Stimulated activated CD8-positive, alpha-beta memory T cell treated with anti-CD3 and anti-CD28 coated beads, Interleukin-4, amount 100 ng/mL, for 4 hours (primary cell): ENCODE results near the gene KIF5B.
A peak's percentile ranks its signal among the peaks of the same experiment; 100 is the strongest.
"Not testable (repeated sequence)": the region's sequence is repeated elsewhere in the genome, so short reads cannot be mapped to it uniquely, and the experiment has no call there.

ENCODE experiments used
- DNase-seq, 2 donors: peaks; one replicate each; pipeline ENCODE4 v3.0.0-alpha.2; 2020; ENCODE audit warnings: low read depth in 2 of 2, low spot score in 1 of 2

KIF5B gene

DNA sequence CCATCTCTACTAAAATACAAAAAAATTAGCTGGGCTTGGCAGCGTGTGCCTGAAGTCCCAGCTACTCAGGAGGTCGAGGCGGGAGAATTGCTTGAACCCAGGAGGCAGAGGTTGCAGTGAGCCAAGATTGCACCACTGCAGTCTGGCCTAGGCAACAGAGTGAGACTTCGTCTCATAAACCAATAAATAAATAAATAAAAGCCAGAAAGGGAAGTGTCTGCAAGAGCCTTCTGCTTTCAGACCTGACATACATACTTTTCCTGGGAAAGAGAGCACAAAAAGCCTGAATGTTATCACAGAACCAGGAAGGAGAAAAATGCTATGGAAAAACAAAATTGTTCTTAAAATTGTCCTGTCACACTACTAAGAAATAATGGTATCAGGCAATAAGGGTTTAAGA, 4.1 kb upstream of the KIF5B start:
- no peak for DNase-seq

DNA sequence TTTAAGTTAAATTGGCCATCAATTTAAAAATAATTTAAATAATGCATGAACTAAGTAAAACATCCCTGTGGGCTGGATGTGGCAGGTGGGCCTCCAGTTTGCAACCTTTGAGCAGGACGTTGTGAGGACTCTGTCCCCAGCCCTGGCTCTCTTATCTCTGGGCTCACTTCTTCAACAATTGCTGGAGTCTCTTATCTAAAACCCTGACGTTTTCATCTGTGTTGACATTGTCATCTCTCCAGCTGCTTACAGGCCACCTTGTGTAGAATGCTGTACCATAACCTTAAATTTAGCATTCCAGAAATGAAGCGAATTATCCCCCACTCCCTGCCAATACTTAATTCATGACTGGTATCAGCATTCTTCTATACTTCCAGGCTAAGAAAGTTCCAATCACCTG, 3.2 kb upstream of the KIF5B start:
- no peak for DNase-seq

GRCh38 chr10:32057036-32057372, 779 bp upstream of the KIF5B start:
- DNase-seq = no peak

DNA sequence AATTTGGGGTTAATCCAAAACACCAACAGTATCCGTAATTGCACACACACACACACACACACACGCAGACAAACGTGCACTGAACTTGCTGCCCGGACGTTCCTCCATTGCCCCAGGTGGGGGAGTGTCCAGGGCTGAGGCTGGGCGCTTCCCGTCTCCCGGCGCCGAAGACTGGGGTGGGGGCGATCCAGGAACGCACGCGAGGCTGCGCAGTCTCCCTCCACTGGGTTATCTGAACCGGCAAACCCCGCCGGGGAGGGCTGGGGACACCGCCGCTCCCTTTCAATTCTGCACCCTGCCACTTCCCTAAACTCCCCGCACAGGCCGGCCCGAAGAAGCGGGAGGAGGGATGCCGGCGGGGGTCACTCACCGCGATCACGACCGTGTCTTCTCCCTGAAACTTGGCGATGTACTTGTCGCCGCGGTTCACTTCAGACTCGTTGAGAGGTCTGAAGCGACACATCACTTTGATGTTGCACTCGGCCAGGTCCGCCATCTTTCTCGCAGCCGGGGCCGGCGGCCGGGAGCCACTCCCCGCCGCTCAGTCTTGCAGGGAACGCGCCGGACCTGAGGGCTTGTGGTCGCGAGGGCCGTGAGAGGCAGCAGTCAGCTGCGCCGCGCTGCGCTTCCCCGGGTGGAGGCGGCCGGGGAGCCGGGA, 618 bp downstream of the KIF5B start:
- DNase-seq = peak; percentile 33 to 34

DNA sequence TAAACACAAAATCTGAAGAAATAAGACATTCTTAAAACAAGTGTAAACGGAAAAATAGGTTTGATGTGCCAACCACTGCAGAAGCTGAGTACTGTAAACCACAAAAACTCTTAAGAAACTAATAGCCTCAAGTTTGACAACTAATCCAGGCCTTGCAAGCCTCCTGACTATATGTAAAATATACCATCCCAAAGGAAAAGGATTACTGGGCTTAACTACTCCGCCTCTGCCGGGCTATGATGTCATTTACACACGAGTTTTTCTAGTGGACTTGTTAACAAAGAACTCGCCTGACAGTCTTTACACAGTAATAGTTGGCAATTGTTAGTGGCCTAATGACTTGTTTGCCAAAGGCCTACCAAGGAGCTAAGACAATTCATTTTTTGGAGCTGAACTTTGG, 2.1 kb downstream of the KIF5B start:
- no peak for DNase-seq

DNA sequence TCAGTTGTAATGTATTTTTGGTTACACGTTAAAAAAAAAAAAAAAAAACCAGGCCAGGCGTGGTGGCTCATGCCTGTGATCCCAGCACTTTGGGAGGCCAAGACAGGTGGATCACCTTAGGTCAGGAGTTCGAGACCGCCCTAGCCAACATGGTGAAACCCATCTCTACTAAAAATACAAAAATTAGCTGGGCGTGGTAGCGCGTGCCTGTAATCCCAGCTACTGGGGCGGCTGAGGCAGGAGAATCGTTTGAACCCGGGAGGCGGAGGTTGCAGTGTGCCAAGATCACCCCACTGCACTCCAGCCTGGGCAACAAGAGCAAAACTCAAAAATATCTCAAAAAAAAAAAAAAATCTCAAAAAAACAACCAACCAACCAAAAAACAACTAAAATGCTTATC, 2.8 kb downstream of the KIF5B start:
- not testable (repeated sequence) for DNase-seq

- no peak for DNase-seq
These were observed 4.3 kb downstream of the KIF5B start for GRCh38 chr10:32051926-32052325.

- DNase-seq = no peak
These were observed 6.0 kb downstream of the KIF5B start for GRCh38 chr10:32050177-32050576.

GRCh38 chr10:32049113-32049512, 7.1 kb downstream of the KIF5B start:
- DNase-seq = no peak

GRCh38 chr10:32048282-32048681, 7.9 kb downstream of the KIF5B start:
- DNase-seq = no peak

- no peak for DNase-seq
These were observed 8.3 kb downstream of the KIF5B start for GRCh38 chr10:32047881-32048280.

DNA sequence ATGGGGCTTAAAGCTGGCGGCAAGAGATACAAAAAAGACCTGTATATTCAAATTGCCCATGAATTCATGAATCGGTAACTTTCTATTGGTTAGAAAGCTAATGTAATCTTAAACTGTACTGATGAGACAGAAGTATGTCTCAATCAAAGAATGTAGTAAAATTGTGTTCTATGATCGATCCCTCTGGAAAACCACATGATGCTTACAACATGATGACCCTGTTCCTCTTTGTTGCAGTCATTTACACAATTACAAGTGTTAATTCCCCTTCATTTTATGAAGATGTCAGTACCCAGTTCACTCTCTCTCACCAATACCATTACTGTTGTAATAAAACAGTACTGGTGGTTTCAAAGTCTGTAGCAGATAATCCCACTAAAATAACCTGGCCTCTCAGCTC, 10.1 kb downstream of the KIF5B start:
- no peak for DNase-seq

DNA sequence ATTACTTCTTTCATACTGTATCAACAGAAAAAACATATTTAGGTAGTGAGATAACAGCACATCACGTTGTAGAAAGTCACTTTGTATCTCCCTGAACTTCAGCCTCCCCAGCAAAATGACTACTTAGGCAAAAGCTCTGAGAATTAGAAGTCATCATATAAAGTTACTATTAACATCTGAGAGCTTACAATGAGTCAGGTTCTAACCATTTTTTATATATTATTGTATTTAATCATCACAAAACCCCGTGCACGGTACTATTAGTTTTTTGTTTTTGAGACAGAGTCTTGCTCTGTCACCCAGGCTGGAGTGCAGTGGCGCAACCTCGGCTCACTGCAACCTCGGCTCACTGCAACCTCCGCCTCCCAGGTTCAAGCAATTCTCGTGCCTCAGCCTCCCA, 13.5 kb downstream of the KIF5B start:
- DNase-seq = not testable (repeated sequence)

DNA sequence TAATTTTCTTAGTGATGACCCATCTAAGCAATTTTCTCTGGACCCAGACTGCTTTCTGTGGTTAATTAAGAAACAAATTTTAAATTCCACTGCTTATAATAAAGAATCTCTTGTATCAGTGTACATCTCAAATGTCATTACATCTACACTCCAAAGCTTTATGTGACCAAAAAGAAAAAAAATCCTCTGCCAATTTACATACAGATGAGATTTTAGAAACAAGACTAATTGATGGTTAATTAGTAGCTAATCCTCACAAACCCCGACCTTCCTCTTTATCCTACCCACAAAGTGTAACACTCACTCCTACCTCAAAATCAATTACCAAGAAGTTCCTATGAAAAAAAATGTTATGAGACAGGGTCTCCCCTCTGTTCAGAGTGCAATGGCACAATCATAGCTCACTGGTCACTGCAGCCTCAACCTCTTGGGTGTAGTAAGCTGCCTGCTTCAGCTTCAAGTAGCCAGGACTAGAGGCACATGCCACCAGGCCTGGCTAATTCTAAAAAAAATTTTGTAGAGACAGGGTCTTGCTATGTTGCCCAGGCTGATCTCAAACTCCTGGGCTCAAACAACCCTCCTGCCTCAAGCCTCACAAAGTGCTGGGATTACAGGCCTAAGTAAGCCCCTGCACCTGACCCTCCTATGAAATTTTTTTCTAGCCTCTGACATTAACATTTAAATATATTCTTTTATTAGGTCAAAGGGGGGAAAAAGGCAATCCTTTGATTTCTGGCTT, 14.8 kb downstream of the KIF5B start:
- DNase-seq = no peak

DNA sequence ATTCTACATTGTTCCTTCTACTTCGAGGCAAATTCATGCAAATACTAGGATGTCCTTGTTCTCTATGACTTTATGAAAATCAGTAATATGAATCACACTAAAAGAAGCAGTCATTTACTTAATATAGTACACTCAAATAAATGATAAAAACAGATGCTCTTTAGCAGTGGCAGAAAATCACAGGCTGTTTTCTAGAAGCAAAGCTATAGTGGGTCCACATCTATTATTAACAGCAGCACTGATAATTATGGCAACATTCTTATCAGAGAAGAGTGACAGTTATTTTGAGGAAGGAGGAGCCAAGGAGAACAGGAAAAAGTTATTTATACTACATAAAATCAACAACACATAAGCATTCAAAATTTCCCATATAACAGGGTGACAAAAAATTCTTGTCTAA, 16.5 kb downstream of the KIF5B start:
- DNase-seq = no peak

- no peak for DNase-seq
These were observed 17.4 kb downstream of the KIF5B start for GRCh38 chr10:32038777-32039176.

GRCh38 chr10:32036922-32037321, 19.3 kb downstream of the KIF5B start:
- no peak for DNase-seq

- no peak for DNase-seq
These were observed 21.2 kb downstream of the KIF5B start for GRCh38 chr10:32035038-32035437.

GRCh38 chr10:32033171-32033570, 23.1 kb downstream of the KIF5B start:
- no peak for DNase-seq

- no peak for DNase-seq
These were observed 24.3 kb downstream of the KIF5B start for GRCh38 chr10:32031920-32032319.

DNA sequence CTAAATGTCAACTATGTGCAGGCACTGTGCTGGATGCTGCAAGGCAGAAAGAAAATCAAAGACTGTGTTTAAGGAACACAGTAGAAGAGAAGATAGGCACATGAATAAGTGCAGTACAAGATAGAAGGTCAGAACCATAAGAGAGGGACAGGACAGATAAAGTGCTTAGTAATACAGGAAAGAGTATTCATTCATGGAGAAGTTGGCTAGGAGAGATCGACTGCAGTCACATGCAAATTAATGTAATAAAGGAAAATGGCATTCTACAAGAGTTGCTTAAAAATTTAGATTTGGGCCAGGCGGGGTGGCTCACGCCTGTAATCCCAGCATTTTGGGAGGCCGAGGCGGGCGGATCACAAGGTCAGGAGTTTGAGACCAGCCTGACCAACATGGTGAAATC, 24.8 kb downstream of the KIF5B start:
- DNase-seq = no peak

DNA sequence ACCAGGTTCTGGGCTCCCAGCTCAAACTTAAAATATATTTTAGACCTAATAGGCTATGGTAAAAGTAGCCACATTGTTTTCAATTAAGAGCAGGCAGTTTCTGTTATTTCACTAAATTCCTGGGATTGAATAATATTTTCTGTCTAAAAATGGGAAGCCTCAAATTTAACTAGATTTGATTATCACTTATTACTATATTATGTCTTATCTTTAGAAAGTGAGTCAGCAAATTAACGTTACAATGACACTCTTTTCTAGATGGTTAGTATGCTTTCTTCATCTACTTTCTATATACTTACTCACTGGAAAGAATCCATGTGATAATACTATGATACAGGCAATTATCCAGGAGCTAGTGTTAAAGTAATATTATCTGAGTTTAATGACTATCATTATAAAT, 27.5 kb downstream of the KIF5B start:
- no peak for DNase-seq

DNA sequence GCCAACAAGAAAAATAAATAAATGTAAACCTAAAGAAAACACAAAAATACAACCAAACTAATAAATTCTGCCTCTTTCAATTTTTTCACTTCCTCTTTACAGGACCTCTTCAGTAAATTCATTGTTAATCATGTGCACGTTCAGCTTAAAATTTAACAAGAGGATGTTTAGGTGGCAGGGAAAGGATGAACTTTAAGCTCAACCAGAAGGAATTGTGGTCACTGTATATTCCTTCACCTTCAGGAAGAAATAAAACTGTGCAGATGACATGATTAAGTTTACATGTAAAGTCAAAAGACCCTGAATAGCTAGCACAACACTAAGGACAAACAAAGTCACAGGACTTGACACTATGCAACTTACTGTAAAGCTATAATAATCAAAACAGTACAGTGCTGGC, 33.0 kb downstream of the KIF5B start:
- no peak for DNase-seq
